ENCODE data around the gene CLK1. TPM values are rescaled to one million over a fixed set of nuclear protein-coding genes. Genes with fewer than 3 reads are reported as not detected.

CLK1 gene
- total and polyA plus RNA-seq, 2 of the 8 experiments (the other 6 are each of a cell fraction or from before 2014, with no cell fraction given) = 22.3 to 35.2 TPM

GRCh38 chr2:200869014-200869413 lies 4.6 kb upstream of the CLK1 start:
- no peak for TF ChIP-seq RXRA (IDR thresholded peaks at IDR 0.05; ENCODE audit: insufficient read depth, low read depth, low read length)
- no peak for TF ChIP-seq RAD21 (IDR thresholded peaks at IDR 0.05 in 1 of 2, conservative IDR thresholded peaks at IDR 0.05 in 1 of 2; ENCODE audit: low read depth in 2 of 2, low read length in 2 of 2)
- no peak for TF ChIP-seq RFX5 (IDR thresholded peaks at IDR 0.05; ENCODE audit: borderline replicate concordance, low read depth, low read length)
- CTCF ChIA-PET (ENCODE audit: partially characterized antibody) = interaction anchor here (0.6 to 0.7 kb wide), 2 partner anchors 13 to 299 kb away, joined by 4 read pairs; no protein-coding TSS in a partner anchor
- H4K20me1 ChIP-seq (replicated peaks in 1 of 2; ENCODE audit: control insufficient read depth in 1 of 2, insufficient read depth in 2 of 2, low read length in 2 of 2) = no peaks in the 10 kb centered on the region
- FAIRE-seq = no peak
- H3K27ac ChIP-seq (ENCODE audit: low read depth, low read length) = no peak overlapping the region
- H3K23me2 ChIP-seq (ENCODE audit: low read depth, low read length) = peaks cover under 1% of the 10 kb centered on the region; the same call in 1 of the 2 replicates
- no peak overlapping the region for H3K14ac ChIP-seq (ENCODE audit: insufficient read length)
- no peak overlapping the region for H4K5ac ChIP-seq (ENCODE audit: insufficient read length, low read depth, low read length)
- H3K27me3 ChIP-seq (replicated peaks in 1 of 4; ENCODE audit: control insufficient read depth in 3 of 4, extremely low read depth in 1 of 4, insufficient read depth in 3 of 4, low read length in 3 of 4) = no peaks in the 10 kb centered on the region; a peak in 1 of 7 replicates
- H3K4ac ChIP-seq (replicated peaks; ENCODE audit: insufficient read length, low read depth, low read length) = no peak overlapping the region
- no peak overlapping the region for H4K8ac ChIP-seq (ENCODE audit: extremely low read depth, insufficient read depth, low read length)
- no peaks in the 10 kb centered on the region for H3K9me3 ChIP-seq (ENCODE audit: insufficient read depth in 2 of 2, low read depth in 1 of 2, low read length in 1 of 2)
- no peak overlapping the region for H2BK20ac ChIP-seq (ENCODE audit: low read length)
- no peak overlapping the region for H3K18ac ChIP-seq (ENCODE audit: extremely low read depth, low read length)
- peaks cover 0 to under 1% of the 10 kb centered on the region in 2 experiments; a peak in 2 of 4 replicates for H3K79me2 ChIP-seq (ENCODE audit: control insufficient read depth in 1 of 2, insufficient read depth in 2 of 2, low read length in 2 of 2)
- no peak for DNase-seq (ENCODE audit: low read depth in 1 of 2, low spot score in 2 of 2)
- H3K4me1 ChIP-seq (replicated peaks in 1 of 4; ENCODE audit: control insufficient read depth in 3 of 4, insufficient read depth in 4 of 4, low read length in 3 of 4) = no peaks in the 10 kb centered on the region
- no peak overlapping the region for H4K91ac ChIP-seq (replicated peaks; ENCODE audit: insufficient read length, low read length)
- POLR2A ChIA-PET (ENCODE audit: partially characterized antibody) = interaction anchor here (0.7 to 1.6 kb wide), 4 partner anchors 20 to 53 kb away, joined by 3 to 6 read pairs (median 4); partner anchors contain the start of genes NIF3L1 and PPIL3
- no peaks in the 10 kb centered on the region for H3K79me1 ChIP-seq (ENCODE audit: low read depth, low read length)
- no peak overlapping the region for H3K4me2 ChIP-seq (ENCODE audit: insufficient read depth in 1 of 2, low read depth in 2 of 2, low read length in 2 of 2)
- H2BK5ac ChIP-seq (ENCODE audit: low read depth, low read length) = no peak overlapping the region
- 91% methylated on average over 2 of the region's 2 CpGs; no CpG with 5 or more reads in 1 of the 2 experiments for WGBS, 2 experiments (ENCODE audit: extremely low coverage in 1 of 2, insufficient coverage in 1 of 2, insufficient read length in 1 of 2, insufficient replicate concordance in 2 of 2, low coverage in 1 of 2, low lambda C conversion rate in 2 of 2, missing lambda C conversion rate in 1 of 2)
- no peak overlapping the region for H2BK12ac ChIP-seq (ENCODE audit: low read depth, low read length)
- H2BK15ac ChIP-seq (ENCODE audit: low read length) = no peak overlapping the region
- H2AK5ac ChIP-seq (ENCODE audit: low read depth, low read length) = no peak overlapping the region
- peaks cover 0 to 5% (median 3%) of the 10 kb centered on the region in 4 experiments; a peak in 3 of 8 replicates for H3K36me3 ChIP-seq (ENCODE audit: control insufficient read depth in 2 of 4, insufficient read depth in 4 of 4, low read length in 3 of 4)
- H3K9ac ChIP-seq (replicated peaks in 1 of 4; ENCODE audit: extremely low read depth in 1 of 4, low read depth in 3 of 4, low read length in 3 of 4) = no peak overlapping the region
- H3K23ac ChIP-seq (ENCODE audit: insufficient read length) = no peak overlapping the region
- H3K56ac ChIP-seq (replicated peaks; ENCODE audit: insufficient read length, low read depth, low read length) = no peak overlapping the region
- H2BK120ac ChIP-seq (replicated peaks; ENCODE audit: low read depth, low read length) = no peak overlapping the region
- H3K4me3 ChIP-seq (ENCODE audit: extremely low read depth in 1 of 4, insufficient read depth in 2 of 4, low read depth in 3 of 4, low read length in 4 of 4) = no peak overlapping the region
- no peak overlapping the region for H2AFZ ChIP-seq (ENCODE audit: low read length)

Data from H1 (cell line).